ENCODE results near the gene MRPL11. TPM values are rescaled to one million over a fixed set of nuclear protein-coding genes. Genes with fewer than 3 reads are reported as not detected.
A peak's percentile ranks its signal among the peaks of the same experiment; 100 is the strongest.
"Not testable (repeated sequence)": the region's sequence is repeated elsewhere in the genome, so short reads cannot be mapped to it uniquely, and the experiment has no call there.

Gene MRPL11
- total RNA-seq, 1 experiment from 2014 or later, result 113 TPM

GRCh38 chr11:66469441-66469840 lies 30.8 kb upstream of the MRPL11 start:
- in situ Hi-C loops (cut with HindIII; ENCODE audit: low pct_unique_long_range_greater_than_20kb, low sequenced_read_pairs), result no loop called here
- DNase-seq (ENCODE audit: low read depth), result no peak

DNA sequence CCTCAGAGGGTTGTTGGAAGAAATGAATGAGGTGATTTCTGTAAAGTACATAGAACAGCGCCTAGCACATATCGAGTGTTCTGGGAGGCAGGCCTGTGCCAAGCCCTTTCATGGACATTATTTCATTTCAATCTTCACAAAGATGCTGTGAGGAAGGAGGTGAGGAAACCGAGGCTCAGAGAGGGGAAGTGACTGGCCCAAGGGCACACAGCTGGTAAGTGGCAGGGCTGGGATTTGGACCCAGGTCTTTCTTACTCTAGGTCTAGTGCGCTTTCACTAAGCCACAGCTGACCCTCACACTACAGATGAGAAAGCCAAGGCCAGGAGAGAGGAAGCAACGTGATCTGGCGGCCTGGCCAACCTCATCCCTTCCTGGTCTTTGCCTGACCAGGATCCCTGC lies 30.0 kb upstream of the MRPL11 start:
- in situ Hi-C loops (cut with HindIII; ENCODE audit: low pct_unique_long_range_greater_than_20kb, low sequenced_read_pairs), result no loop called here
- DNase-seq (ENCODE audit: low read depth), result no peak

GRCh38 chr11:66467756-66468155 lies 29.1 kb upstream of the MRPL11 start:
- DNase-seq (ENCODE audit: low read depth), result peak; percentile 5
- in situ Hi-C loops (cut with HindIII; ENCODE audit: low pct_unique_long_range_greater_than_20kb, low sequenced_read_pairs), result no loop called here

GRCh38 chr11:66467034-66467659 lies 28.5 kb upstream of the MRPL11 start:
- in situ Hi-C loops (cut with HindIII; ENCODE audit: low pct_unique_long_range_greater_than_20kb, low sequenced_read_pairs), result no loop called here
- DNase-seq (ENCODE audit: low read depth), result peak; percentile 23

DNA sequence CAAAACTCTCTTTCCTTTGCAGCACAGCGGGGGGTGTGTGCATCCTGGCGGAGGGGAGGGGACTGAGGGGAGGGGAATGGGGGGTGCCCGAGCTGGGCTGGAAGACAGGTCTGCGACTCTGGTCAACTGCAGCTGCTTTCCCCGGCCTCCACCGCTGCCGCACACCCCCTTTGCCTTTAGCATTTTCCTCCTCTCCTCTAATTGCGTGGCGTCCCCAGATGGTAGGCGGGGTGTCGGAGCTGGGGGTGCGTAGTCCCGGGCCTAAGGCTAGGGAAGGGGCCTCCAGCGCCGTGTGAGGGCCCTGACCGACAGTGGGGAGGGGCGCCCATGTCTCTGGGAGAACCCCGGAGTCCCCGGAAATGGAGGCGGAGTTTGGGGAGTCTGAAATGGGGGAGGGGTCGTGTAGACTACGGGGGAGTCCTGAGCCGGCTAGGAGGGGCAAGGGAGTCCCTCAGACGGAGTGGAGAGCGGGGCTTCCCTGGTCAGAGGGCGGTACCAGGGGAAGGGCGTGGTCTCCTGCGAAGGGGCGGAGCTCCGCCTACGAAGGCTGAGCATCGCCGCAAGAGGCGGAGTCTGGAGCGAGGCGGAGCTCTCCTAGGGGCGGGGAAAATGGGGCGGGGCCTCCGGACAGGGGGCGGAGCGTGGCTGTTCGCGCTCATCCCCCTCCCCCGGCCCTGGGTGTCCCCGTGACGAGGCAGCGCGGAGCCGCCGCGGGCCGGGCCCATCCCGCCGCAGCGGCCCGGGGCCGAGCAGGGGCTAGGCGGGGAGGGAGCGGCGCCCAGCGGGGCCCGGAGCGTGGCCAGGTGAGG lies 27.8 kb upstream of the MRPL11 start, which contains the start of gene PELI3:
Gene PELI3 (plus strand): TSS at position 681 of the 809 bp plus-strand sequence. CDS start 1,224 bp downstream, outside the sequence.
- peak; percentile 76 for DNase-seq (ENCODE audit: low read depth)

GRCh38 chr11:66465373-66466224 lies 27.0 kb upstream of the MRPL11 start:
- in situ Hi-C loops (cut with HindIII; ENCODE audit: low pct_unique_long_range_greater_than_20kb, low sequenced_read_pairs), result no loop called here
- no peak for DNase-seq (ENCODE audit: low read depth)

More for the DNA sequence above, 27.8 kb upstream of the MRPL11 start, which contains the start of gene PELI3:
- in situ Hi-C loops (cut with HindIII; ENCODE audit: low pct_unique_long_range_greater_than_20kb, low sequenced_read_pairs), result no loop called here

GRCh38 chr11:66464916-66465315 lies 26.3 kb upstream of the MRPL11 start:
- in situ Hi-C loops (cut with HindIII; ENCODE audit: low pct_unique_long_range_greater_than_20kb, low sequenced_read_pairs), result no loop called here
- no peak for DNase-seq (ENCODE audit: low read depth)

DNA sequence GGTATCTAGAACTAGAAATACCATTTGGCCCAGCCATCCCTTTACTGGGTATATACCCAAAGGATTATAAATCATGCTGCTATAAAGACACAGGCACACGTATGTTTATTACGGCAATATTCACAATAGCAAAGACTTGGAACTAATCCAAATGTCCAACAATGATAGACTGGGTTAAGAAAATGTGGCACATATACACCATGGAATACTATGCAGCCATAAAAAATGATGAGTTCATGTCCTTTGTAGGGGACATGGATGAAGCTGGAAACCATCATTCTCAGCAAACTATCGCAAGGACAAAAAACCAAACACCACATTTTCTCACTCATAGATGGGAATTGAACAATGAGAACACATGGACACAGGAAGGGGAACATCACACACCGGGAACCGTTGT lies 25.5 kb upstream of the MRPL11 start:
- in situ Hi-C loops (cut with HindIII; ENCODE audit: low pct_unique_long_range_greater_than_20kb, low sequenced_read_pairs); DNase-seq (ENCODE audit: low read depth): not testable (repeated sequence)

DNA sequence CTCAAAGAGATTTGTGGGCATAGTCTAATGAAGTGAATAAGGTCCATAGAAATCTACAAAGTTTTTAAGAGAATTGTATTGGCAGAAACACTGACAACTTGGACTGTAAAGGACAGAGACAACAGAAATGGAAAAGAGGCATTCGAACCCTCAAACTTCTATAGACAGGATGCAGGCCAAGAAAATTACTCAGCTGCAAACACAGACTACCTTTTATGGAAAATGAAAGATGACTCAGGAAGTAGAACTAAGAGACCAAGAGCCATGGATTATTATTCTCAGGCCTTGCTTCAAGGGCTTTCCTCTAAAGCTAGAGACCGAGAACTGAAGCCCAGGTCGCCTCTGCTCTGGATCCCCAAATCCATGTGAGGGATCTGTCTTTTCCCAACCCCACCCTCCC lies 24.3 kb upstream of the MRPL11 start:
- in situ Hi-C loops (cut with HindIII; ENCODE audit: low pct_unique_long_range_greater_than_20kb, low sequenced_read_pairs), result no loop called here

GRCh38 chr11:66462010-66462409 lies 23.4 kb upstream of the MRPL11 start:
- DNase-seq (ENCODE audit: low read depth), result no peak
- in situ Hi-C loops (cut with HindIII; ENCODE audit: low pct_unique_long_range_greater_than_20kb, low sequenced_read_pairs), result no loop called here

More for the DNA sequence above, 24.3 kb upstream of the MRPL11 start:
- no peak for DNase-seq (ENCODE audit: low read depth)

DNA sequence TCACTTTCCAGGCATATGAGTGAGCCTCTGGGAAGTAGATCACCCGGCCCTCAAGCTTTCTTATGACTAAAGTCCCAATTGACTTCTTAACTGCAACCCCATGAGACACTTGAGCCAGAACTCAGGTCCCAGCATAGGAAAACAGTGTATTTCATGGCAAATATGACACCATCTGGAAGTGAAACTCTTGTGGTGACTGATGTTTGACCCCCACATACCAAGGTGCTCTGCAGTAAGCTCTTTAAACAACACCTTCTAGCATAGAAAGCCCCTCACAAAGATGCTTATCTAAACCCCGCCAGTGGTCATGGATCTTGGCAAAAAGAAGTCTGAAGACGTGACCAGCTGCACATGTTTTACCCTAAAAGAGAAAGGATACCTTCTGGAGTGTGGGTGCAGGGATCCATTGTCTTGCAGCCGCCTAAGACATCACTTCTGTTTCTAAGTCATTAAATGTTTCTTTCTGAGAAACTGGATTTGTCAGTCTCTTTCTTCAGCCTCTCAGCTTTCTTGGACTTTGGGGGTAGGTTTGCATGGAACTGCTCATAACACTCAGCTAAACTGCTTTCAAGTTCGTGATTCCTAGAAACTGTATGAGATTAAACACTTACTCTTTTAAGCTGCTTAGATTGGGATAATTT lies 20.6 kb upstream of the MRPL11 start:
- DNase-seq (ENCODE audit: low read depth), result no peak
- in situ Hi-C loops (cut with HindIII; ENCODE audit: low pct_unique_long_range_greater_than_20kb, low sequenced_read_pairs), result no loop called here

GRCh38 chr11:66457826-66458225 lies 19.2 kb upstream of the MRPL11 start:
- DNase-seq (ENCODE audit: low read depth), result no peak
- in situ Hi-C loops (cut with HindIII; ENCODE audit: low pct_unique_long_range_greater_than_20kb, low sequenced_read_pairs), result no loop called here

GRCh38 chr11:66454828-66455227 lies 16.2 kb upstream of the MRPL11 start:
- in situ Hi-C loops (cut with HindIII; ENCODE audit: low pct_unique_long_range_greater_than_20kb, low sequenced_read_pairs), result no loop called here
- DNase-seq (ENCODE audit: low read depth), result no peak

DNA sequence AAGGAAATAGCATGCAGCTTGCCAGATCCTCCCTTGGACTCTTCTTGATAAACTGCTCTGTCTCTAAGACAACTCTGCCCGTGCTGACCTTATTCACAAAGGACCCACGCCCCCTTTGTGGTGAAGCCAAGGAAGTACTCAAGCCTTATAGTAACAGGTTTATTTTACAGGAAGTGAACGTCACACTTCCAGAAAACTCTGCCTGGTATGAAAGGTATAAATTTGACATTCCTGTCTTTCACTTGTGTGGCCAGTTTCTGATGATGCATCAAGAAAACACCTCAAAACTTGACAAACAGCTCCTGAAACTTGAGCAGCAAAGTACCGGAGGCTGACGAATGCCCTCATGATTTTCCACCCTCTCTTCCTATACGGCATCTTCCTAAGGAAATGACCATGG lies 15.6 kb upstream of the MRPL11 start:
- DNase-seq (ENCODE audit: low read depth), result no peak
- in situ Hi-C loops (cut with HindIII; ENCODE audit: low pct_unique_long_range_greater_than_20kb, low sequenced_read_pairs), result no loop called here

GRCh38 chr11:66451663-66452062 lies 13.0 kb upstream of the MRPL11 start:
- DNase-seq (ENCODE audit: low read depth), result no peak
- in situ Hi-C loops (cut with HindIII; ENCODE audit: low pct_unique_long_range_greater_than_20kb, low sequenced_read_pairs), result no loop called here

DNA sequence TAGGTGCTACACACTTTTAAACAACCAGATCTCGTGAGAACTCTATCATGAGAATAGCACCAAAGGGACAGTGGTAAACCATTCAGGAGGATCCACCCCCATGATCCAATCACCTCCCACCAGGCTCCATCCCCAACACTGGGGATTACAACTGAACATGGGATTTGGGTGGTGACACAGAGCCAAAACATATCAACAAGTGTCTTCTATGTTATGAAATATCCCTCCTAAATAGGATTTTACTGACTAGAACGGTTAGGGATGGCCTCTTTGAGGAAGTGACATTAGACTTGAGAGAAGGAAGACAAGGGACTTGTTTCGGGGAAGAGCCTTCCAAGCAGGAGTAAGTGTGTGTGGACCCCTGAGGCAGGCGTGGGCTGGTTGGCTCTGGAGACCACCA lies 11.9 kb upstream of the MRPL11 start:
- in situ Hi-C loops (cut with HindIII; ENCODE audit: low pct_unique_long_range_greater_than_20kb, low sequenced_read_pairs), result no loop called here
- no peak for DNase-seq (ENCODE audit: low read depth)

GRCh38 chr11:66448523-66448922 lies 9.9 kb upstream of the MRPL11 start:
- DNase-seq (ENCODE audit: low read depth), result no peak
- in situ Hi-C loops (cut with HindIII; ENCODE audit: low pct_unique_long_range_greater_than_20kb, low sequenced_read_pairs), result no loop called here

DNA sequence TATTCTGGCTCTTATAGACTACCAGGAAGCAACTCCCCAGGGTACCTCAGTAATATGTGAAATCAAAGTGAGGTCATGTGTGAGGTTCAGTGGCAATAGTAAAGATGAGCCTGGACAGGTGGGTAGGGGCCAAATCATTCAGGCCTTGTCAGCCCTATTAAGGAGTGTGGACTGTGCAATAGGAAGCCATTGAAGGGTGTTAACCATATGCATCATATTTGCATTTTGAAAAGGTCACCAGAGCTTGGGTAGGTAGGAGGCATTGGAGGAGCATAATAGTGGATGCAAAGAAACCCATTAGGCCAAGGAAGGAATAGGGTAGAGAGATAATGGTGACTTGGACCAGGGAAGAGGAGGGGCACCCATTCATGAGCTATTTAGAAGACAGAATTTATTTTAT lies 8.4 kb upstream of the MRPL11 start:
- in situ Hi-C loops (cut with HindIII; ENCODE audit: low pct_unique_long_range_greater_than_20kb, low sequenced_read_pairs), result no loop called here
- DNase-seq (ENCODE audit: low read depth), result no peak
